HG03039 (cell line): ENCODE measurements around the gene CPM.
"Not testable (repeated sequence)": the region's sequence is repeated elsewhere in the genome, so short reads cannot be mapped to it uniquely, and the experiment has no call there.

Experiments
- ATAC-seq: cut with Tn5 transposase; IDR thresholded peaks from one replicate; pipeline ENCODE4 v1.9.1; 2021; ENCODE audit warnings: mild to moderate bottlenecking, moderate library complexity; ENCODE audit not compliant: unreplicated experiment

CPM gene

GRCh38 chr12:68855771-68856170 is 77.2 kb downstream of the CPM start:
- ATAC-seq = no peak

GRCh38 chr12:68855111-68855510 is 77.9 kb downstream of the CPM start:
- ATAC-seq = no peak

DNA sequence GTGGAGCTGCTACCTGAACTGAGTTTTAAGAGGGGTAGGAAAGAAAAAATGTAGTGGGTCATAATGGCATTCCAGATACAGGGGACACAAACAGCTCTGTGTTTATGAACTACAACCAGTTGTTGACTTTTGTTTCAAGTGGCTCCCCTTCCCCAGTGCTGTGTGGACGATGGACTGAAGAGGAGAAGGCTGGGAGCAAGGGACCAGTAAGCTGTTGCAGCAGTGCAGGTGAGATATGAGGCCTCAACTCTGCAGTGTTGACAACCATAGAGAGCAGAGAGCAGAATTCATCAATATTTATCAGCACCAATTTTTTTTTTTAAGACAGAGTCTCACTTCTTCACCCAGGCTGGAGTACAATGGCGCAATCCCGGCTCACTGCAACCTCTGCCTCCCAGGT is 78.4 kb downstream of the CPM start:
- ATAC-seq = no peak

GRCh38 chr12:68854078-68854468 is 78.9 kb downstream of the CPM start:
- ATAC-seq = no peak

- no peak for ATAC-seq
Observed at GRCh38 chr12:68853396-68854077, 79.4 kb downstream of the CPM start.

- no peak for ATAC-seq
Observed at GRCh38 chr12:68851592-68852306, 81.2 kb downstream of the CPM start.

- no peak for ATAC-seq
Observed at GRCh38 chr12:68850390-68850789, 82.6 kb downstream of the CPM start.

DNA sequence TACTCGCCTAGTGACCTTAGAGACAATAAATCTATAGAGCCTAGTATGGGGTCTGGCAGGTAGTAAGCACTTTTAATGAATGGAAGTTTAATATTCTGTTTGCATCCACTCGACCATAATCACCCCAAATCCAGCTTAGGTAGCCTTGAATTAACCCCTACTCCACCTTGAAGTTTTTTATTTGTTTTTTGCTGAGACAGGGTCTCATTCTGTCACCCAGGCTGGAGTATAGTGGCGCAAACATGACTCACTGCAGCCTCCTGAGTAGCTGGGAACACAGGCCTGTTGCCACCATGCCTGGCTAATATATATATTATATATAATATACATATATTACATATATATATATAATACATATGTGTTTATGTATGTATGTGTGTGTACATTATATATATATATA is 86.2 kb downstream of the CPM start:
- ATAC-seq = no peak

DNA sequence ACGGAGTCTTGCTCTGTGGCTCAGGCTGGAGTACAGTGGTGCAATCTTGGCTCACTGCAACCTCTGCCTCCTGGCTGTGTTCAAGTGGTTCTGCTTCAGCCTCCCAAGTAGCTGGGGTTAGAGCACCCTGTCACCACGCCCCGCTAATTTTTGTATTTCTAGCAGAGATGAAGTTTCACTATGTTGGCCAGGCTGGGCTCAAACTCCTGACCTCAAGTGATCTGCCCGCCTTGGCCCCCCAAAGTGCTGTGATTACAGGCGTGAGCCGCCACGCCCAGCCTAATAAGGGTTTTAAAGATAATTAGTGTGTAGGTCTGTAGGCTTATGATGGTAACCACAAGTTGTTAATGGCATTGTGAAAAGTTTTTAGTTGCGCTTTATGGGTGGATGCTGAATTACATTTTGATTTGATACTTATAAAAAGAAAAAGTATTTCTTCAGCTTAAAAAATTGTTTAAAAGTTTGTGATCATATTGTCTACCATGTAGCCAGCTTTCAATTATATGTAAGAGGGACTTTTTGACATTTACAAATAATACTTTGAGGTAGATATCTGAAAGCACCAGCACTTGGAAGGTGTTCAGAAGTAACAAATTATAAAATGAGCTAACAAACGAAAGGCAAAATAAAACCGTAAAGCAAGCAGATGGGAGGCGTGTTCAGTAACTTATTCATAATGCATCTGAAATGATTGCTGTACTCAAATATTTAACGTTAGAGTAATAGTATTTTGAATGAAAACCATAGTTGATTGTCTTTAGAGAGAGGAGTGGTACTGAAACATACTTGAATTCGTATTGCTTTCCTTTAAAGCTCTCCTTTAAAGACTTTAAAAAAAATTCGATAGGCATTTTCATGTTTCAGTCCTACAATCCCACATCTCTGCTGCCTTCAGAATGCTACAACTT is 87.9 kb downstream of the CPM start:
- ATAC-seq = no peak

- no peak for ATAC-seq
Observed at GRCh38 chr12:68844318-68844745, 88.6 kb downstream of the CPM start.

DNA sequence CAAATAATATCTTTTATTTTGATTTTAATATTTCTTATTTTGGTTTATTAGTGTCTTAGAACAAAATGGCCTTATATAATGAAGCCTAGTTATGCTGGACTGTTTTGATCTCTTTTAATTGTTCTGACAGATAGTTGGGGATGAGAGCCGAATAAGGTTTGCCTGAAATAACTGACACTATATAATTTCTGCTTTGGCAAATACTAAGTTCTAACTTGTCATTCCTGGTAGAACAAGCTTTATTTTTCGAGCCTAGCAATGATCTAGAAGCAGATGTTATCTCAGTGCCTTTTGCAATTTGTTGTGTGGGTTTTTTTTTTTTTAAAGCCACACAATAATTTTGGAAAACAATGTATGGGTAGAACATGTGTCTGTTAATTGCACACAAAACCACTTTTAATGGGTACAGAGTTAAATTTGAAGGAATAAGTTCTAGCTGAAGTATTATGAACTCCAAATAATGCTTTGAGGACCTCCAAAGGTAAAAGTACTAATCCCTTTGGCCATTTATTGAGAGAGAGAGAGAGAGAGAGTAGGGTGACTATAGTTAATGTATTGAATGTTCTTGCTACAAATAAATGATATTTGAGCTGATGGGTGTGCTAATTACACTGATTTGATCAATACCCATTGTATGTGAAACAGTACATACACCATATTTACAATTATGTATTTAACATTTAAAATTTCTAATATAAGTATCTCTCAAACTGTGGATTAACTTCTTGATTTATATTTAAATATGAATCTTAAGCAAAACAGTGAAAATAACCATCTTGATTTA is 90.0 kb downstream of the CPM start:
- ATAC-seq = no peak

- no peak for ATAC-seq
Observed at GRCh38 chr12:68842123-68842522, 90.8 kb downstream of the CPM start.

DNA sequence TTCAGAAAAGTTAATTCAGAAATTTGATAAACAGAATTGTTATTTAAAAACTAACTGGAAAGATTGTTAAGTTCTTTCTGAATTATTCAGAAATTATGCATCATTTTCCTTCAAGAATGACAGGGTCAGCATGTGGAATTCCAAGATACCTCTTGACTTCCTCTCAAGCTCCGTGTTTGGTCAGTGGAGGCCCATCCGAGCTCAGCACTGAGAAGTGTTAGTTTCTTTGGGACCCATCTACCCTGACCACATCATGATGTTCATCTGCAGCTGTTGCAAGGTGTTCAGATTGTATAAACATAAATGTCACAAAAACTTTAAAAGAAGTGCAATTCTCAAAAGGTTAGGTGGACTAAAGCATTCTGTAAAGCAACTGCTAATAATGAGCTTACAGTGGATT is 91.3 kb downstream of the CPM start:
- ATAC-seq = no peak

- ATAC-seq = not testable (repeated sequence)
Observed at GRCh38 chr12:68841175-68841574, 91.8 kb downstream of the CPM start.

DNA sequence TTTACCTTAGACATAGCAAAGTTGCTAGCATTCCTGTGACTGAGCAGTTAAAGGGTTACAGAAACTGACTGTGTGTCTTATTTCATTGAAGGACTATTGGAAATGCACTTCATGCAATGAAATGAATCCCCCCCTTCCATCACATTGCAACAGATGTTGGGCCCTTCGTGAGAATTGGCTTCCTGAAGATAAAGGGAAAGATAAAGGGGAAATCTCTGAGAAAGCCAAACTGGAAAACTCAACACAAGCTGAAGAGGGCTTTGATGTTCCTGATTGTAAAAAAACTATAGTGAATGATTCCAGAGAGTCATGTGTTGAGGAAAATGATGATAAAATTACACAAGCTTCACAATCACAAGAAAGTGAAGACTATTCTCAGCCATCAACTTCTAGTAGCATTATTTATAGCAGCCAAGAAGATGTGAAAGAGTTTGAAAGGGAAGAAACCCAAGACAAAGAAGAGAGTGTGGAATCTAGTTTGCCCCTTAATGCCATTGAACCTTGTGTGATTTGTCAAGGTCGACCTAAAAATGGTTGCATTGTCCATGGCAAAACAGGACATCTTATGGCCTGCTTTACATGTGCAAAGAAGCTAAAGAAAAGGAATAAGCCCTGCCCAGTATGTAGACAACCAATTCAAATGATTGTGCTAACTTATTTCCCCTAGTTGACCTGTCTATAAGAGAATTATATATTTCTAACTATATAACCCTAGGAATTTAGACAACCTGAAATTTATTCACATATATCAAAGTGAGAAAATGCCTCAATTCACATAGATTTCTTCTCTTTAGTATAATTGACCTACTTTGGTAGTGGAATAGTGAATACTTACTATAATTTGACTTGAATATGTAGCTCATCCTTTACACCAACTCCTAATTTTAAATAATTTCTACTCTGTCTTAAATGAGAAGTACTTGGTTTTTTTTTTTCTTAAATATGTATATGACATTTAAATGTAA is 93.5 kb downstream of the CPM start:
- no peak for ATAC-seq

- no peak for ATAC-seq
Observed at GRCh38 chr12:68838046-68838886, 94.7 kb downstream of the CPM start.

GRCh38 chr12:68837215-68837614 is 95.8 kb downstream of the CPM start:
- ATAC-seq = no peak

- no peak for ATAC-seq
Observed at GRCh38 chr12:68835333-68835908, 97.5 kb downstream of the CPM start.
